Parathyroid adenoma (tissue), 2 donors: ENCODE results near the gene REXO4.

ENCODE experiments used
- H2AFZ ChIP-seq: fragments of 300-600 bp; sonication (generic); one replicate; pipeline ENCODE4 v1.7.0; 2017; ENCODE audit warnings: antibody characterized with exemption, mild to moderate bottlenecking
- H3K27ac ChIP-seq: fragments of 300-600 bp; sonication (generic); one replicate; pipeline ENCODE4 v1.7.0; 2017
- H3K27me3 ChIP-seq: fragments of 300-600 bp; sonication (generic); one replicate; pipeline ENCODE4 v1.7.0; 2017; ENCODE audit warnings: low read length; ENCODE audit not compliant: control insufficient read depth, insufficient read depth
- H3K36me3 ChIP-seq: fragments of 300-600 bp; sonication (generic); one replicate; pipeline ENCODE4 v1.7.0; 2017; ENCODE audit warnings: low read length; ENCODE audit not compliant: control insufficient read depth, insufficient read depth
- H3K4me1 ChIP-seq: fragments of 300-600 bp; sonication (generic); one replicate; pipeline ENCODE4 v1.7.0; 2017; ENCODE audit warnings: control low read depth
- H3K4me2 ChIP-seq: fragments of 300-600 bp; sonication (generic); one replicate; pipeline ENCODE4 v1.7.0; 2017; ENCODE audit warnings: low read length
- H3K4me3 ChIP-seq: fragments of 300-600 bp; sonication (generic); one replicate; pipeline ENCODE4 v1.7.0; 2017; ENCODE audit warnings: low read depth, low read length
- H3K79me2 ChIP-seq: fragments of 300-600 bp; sonication (generic); one replicate; pipeline ENCODE4 v1.7.0; 2017; ENCODE audit warnings: control low read depth
- H3K9ac ChIP-seq: fragments of 300-600 bp; sonication (generic); one replicate; pipeline ENCODE4 v1.7.0; 2017; ENCODE audit warnings: mild to moderate bottlenecking
- H3K9me3 ChIP-seq: fragments of 300-600 bp; sonication (generic); one replicate; pipeline ENCODE4 v1.7.0; 2017; ENCODE audit warnings: low read length; ENCODE audit not compliant: control insufficient read depth
- CTCF ChIP-seq: fragments of 300-600 bp; sonication (generic); IDR thresholded peaks from one replicate; pipeline ENCODE4 v1.7.0; 2017; ENCODE audit warnings: antibody characterized with exemption, mild to moderate bottlenecking
- donor health status: primary hyperparathyroidism.

REXO4 gene

DNA sequence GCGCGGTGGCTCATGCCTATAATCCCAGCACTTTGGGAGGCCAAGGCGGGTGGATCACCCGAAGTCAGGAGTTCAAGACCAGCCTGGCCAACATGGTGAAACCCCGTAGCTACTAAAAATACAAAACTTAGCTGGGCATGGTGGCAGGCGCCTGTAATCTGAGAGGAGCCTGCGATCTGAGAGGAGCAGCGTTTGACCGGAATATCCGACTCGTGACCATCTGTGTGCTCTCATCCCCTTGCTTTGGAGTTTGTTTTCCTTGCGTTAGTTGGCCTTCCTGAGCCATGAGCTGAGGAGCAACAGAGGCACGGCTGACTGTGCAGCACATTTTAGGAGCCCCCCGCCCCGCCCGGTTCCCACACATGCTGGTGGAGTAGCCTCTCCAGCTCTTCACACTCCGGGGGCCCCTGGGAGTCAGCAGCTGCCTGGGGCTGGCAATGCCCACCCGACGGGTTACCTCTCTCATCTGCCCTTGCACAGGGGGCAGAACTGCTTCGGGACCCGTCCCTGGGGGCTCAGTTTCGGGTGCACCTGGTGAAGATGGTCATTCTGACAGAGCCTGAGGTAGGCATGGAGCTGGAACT lies 7.3 kb upstream of the REXO4 start:
- H3K9me3 ChIP-seq: no peaks in the 10 kb centered on the region
- H3K4me3 ChIP-seq: no peak overlapping the region
- H3K4me1 ChIP-seq: no peaks in the 10 kb centered on the region
- no peak overlapping the region for H2AFZ ChIP-seq
- H3K4me2 ChIP-seq: no peak overlapping the region
- no peaks in the 10 kb centered on the region for H3K36me3 ChIP-seq
- H3K27me3 ChIP-seq: no peaks in the 10 kb centered on the region
- H3K79me2 ChIP-seq: no peaks in the 10 kb centered on the region
- no peak overlapping the region for H3K27ac ChIP-seq
- H3K9ac ChIP-seq: no peak overlapping the region
- no peak for TF ChIP-seq CTCF

DNA sequence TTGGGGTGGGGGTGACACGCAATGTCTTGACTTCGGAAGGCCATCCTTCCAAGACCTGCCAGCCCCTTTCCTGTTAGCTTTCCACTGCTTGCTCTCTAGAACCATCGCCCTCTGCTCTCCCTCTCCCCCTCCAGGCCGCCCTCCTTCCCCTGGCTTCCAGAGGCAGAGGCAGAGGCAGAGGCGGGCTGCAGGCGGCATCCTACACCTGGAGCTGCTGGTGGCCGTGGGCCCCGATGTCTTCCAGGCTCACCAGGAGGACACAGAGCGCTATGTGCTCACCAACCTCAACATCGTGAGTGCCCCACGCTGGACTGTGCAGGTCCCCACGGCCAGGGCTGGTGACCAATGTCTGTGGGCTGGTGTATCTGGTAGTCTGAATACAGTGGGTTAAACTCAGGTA lies 6.4 kb upstream of the REXO4 start:
- Histone ChIP-seq H2AFZ (no peak overlapping the region), H3K9ac (no peak overlapping the region), H3K36me3 (no peaks in the 10 kb centered on the region), H3K27ac (no peak overlapping the region), H3K4me1 (no peaks in the 10 kb centered on the region), H3K79me2 (no peaks in the 10 kb centered on the region), H3K4me3 (no peak overlapping the region), H3K4me2 (no peak overlapping the region), H3K9me3 (no peaks in the 10 kb centered on the region), H3K27me3 (no peaks in the 10 kb centered on the region)
- no peak for TF ChIP-seq CTCF

- no peak overlapping the region for H3K27ac ChIP-seq
- H3K9me3 ChIP-seq: no peaks in the 10 kb centered on the region
- H3K9ac ChIP-seq: no peak overlapping the region
- H2AFZ ChIP-seq: no peak overlapping the region
- H3K4me3 ChIP-seq: no peak overlapping the region
- no peaks in the 10 kb centered on the region for H3K27me3 ChIP-seq
- no peak overlapping the region for H3K4me2 ChIP-seq
- no peaks in the 10 kb centered on the region for H3K4me1 ChIP-seq
- H3K36me3 ChIP-seq: no peaks in the 10 kb centered on the region
- TF ChIP-seq CTCF: no peak
- H3K79me2 ChIP-seq: no peaks in the 10 kb centered on the region
These were observed 5.4 kb upstream of the REXO4 start for GRCh38 chr9:133423216-133423615.

DNA sequence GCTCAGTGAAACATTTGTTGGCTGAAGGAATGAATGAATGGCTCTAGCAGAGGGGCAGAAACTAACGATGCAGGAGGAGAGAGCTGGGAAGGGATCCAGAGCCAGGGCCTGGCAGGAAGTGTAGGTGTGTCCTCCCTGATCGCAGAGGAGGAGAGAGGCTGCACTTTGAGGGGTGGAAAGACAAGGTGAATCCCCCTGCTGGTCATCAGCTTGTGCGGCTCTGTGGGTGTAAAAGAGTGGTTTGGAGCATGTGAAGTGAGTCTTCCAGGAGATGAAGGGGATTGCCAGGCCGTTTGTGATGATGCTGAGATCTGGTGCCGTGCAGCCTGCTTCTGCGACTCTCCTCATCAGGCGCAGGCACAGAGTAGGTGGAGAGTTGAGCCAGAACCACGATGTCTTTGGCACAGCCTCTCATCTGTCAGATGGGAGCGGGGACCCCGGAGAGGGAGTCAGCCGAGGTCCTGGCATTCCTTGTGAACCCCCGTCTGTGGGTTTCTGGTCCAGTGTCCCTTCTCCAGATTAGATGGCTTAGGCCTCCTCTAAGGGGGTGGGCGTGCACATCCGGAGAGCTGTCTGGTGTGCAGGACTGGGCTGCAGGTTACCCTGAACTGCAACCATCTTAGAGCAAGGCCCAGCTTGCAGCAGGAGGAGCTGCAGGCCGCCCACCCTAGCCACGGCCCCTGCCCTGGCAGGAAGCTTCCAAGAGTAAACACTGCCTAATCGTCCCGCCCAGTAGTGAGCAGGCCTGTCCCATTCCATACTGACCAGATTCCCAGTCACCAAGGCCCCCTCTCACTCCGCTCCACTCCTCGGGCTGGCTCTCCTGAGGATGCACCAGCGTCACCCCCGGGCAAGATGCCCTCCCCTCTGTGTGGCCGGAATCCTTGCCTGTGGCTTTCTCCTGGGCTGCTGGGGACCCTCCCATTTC lies 4.1 kb upstream of the REXO4 start, which contains the start of gene ADAMTS13:
Gene ADAMTS13 (plus strand): TSS at position 753 of the 928 bp plus-strand sequence. CDS start 77 bp downstream, at position 830.
- no peak within 1 kb of the TSS for H3K27ac ChIP-seq

More for the DNA sequence above, 4.1 kb upstream of the REXO4 start, which contains the start of gene ADAMTS13:
- no peak within 1 kb of the TSS for H3K4me2 ChIP-seq
- H3K9me3 ChIP-seq: no peaks in the 10 kb centered on the region
- no peak within 1 kb of the TSS for H3K4me3 ChIP-seq
- H3K79me2 ChIP-seq: no peaks in the 10 kb centered on the region
- H3K27me3 ChIP-seq: no peaks in the 10 kb centered on the region
- no peak for TF ChIP-seq CTCF
- H3K36me3 ChIP-seq: no peaks in the 10 kb centered on the region
- H2AFZ ChIP-seq: no peak within 1 kb of the TSS
- no peak within 1 kb of the TSS for H3K9ac ChIP-seq
- no peaks in the 10 kb centered on the region for H3K4me1 ChIP-seq
